ENCODE results near the gene CALHM1. TPM values are rescaled to one million over a fixed set of nuclear protein-coding genes. Genes with fewer than 3 reads are reported as not detected.

The CALHM1 gene
- total RNA-seq, 1 donor from 2014 or later: 0.40 TPM

DNA sequence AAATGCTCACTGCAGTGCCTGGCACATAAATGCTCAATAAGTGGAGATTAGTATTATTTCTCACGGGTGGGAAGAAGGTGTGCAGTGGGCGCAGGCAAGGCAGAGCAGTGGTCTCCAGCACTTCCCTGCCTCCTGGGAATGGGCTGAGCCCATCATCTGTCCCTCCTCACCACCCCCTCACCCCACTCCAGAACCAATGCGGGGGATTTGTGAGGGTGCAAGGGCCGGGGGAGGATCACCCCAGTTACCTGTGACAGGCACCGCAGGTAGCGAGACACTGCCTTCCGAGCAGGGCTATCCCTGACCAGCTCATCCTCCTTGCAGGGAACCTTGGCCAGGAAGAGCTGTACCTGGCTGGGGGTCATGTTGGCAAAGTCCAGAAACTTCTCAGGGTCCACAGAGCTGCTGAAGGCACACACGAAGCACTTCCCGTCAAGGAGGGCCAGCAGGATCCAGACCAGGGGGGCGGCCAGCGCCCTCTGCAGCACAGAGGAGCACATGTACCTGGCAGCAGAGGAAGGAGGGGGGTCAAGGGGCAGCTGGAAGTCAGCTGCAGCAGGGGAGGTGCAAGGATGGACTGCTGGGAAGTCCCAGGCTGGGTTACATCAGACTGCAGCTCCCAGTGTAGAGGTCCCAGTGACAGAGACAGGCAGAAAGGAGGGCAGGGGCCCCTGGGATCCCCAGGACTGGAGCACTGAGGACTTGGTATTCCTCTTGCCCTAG, 17.5 kb upstream of the CALHM1 start:
- Mint-ChIP-seq H3K27ac (no peak overlapping the region), H3K36me3 (ENCODE audit: low read depth) (no peaks in the 10 kb centered on the region), H3K27me3 (no peaks in the 10 kb centered on the region), H3K4me3 (no peak overlapping the region), H3K9me3 (no peaks in the 10 kb centered on the region), H3K4me1 (peaks cover 26% of the 10 kb centered on the region)
- DNase-seq (no peak), ATAC-seq (ENCODE audit: low read depth) (no peak)
- TF ChIP-seq, protein P1, sequence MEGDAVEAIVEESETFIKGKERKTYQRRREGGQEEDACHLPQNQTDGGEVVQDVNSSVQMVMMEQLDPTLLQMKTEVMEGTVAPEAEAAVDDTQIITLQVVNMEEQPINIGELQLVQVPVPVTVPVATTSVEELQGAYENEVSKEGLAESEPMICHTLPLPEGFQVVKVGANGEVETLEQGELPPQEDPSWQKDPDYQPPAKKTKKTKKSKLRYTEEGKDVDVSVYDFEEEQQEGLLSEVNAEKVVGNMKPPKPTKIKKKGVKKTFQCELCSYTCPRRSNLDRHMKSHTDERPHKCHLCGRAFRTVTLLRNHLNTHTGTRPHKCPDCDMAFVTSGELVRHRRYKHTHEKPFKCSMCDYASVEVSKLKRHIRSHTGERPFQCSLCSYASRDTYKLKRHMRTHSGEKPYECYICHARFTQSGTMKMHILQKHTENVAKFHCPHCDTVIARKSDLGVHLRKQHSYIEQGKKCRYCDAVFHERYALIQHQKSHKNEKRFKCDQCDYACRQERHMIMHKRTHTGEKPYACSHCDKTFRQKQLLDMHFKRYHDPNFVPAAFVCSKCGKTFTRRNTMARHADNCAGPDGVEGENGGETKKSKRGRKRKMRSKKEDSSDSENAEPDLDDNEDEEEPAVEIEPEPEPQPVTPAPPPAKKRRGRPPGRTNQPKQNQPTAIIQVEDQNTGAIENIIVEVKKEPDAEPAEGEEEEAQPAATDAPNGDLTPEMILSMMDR (IDR thresholded peaks at IDR 0.05): no peak
- CTCF ChIA-PET: interaction anchor here (1.2 to 4.7 kb wide), 4 partner anchors 9 to 60 kb away, joined by 3 to 24 read pairs (median 14); partner anchors contain the start of gene CALHM2
- POLR2A ChIA-PET: interaction anchor here (0.5 to 1.1 kb wide), 2 partner anchors 22 to 25 kb away, joined by 3 to 4 read pairs; partner anchors contain the start of gene CALHM2
- intact Hi-C loops (cut with micrococcal nuclease): loop anchor here (10.0 kb wide), 1 partner anchor 831 kb away; the partner anchor contains the start of gene TRIM8

DNA sequence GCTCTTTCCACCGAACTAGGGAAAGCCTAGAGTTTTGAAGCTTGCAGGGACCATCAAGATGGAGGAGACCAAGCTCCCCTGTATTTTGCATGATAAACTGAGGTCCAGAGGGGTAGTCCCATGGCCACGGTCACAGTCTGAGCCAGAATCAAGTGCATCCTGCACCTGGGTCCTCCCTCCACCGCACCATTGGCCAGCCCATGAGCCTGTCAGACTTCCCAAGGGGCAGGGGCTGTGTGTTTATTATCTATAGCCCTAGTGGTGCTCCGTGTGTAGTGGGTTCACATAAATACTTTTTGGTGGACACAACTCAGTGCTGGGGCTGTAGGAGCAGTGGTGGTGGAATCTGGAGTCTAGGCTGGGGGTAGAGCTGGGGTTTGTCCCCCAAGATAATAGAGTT, 16.7 kb upstream of the CALHM1 start:
- DNase-seq (no peak), ATAC-seq (ENCODE audit: low read depth) (no peak)
- intact Hi-C loops (cut with micrococcal nuclease): loop anchor here (10.0 kb wide), 1 partner anchor 831 kb away; the partner anchor contains the start of gene TRIM8
- Mint-ChIP-seq H3K27me3 (no peaks in the 10 kb centered on the region), H3K4me3 (no peak overlapping the region), H3K4me1 (peaks cover 33% of the 10 kb centered on the region), H3K36me3 (ENCODE audit: low read depth) (no peaks in the 10 kb centered on the region), H3K9me3 (no peaks in the 10 kb centered on the region), H3K27ac (no peak overlapping the region)
- TF ChIP-seq, protein P1 (IDR thresholded peaks at IDR 0.05): no peak
- POLR2A ChIA-PET: interaction anchor here (1.0 kb wide), 1 partner anchor 16 kb away, joined by 3 read pairs; no protein-coding TSS in a partner anchor
- CTCF ChIA-PET: interaction anchor here (1.1 to 4.7 kb wide), 3 partner anchors 8 to 59 kb away, joined by 3 to 24 read pairs (median 19); partner anchors contain the start of gene CALHM2

DNA sequence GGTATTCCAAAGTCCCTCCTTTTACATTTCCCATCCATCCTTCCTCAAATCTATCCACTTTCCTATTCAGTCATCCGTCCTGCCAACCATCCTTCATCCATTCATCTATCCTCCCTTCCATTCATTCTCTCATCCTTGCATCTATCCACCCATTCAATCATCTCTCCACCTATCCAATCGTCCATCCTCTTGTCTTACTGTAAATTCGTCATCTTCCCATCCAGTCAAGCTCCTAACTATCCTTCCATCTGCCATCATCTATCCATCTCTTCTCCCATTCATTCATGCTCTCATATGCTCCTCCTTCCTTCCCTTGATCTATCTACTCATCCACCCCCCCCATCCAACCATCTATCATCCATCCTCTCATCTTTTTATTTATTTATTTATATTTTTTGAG, 15.4 kb upstream of the CALHM1 start:
- TF ChIP-seq, protein P1 (IDR thresholded peaks at IDR 0.05): no peak
- ChIA-PET POLR2A (no interaction called here), CTCF (interaction anchor here (0.8 to 4.7 kb wide), 2 partner anchors 12 to 58 kb away, joined by 3 to 24 read pairs; no protein-coding TSS in a partner anchor)
- no peak for ATAC-seq (ENCODE audit: low read depth)
- Mint-ChIP-seq H3K27me3 (no peaks in the 10 kb centered on the region), H3K36me3 (ENCODE audit: low read depth) (no peaks in the 10 kb centered on the region), H3K4me1 (peaks cover 45% of the 10 kb centered on the region), H3K9me3 (no peaks in the 10 kb centered on the region), H3K4me3 (no peak overlapping the region), H3K27ac (peak overlapping the region; percentile 5)
- intact Hi-C loops (cut with micrococcal nuclease): loop anchor here (5.0 to 10.0 kb wide), 3 partner anchors 37 to 829 kb away; partner anchors contain the start of genes STN1 and TRIM8
- no peak for DNase-seq

DNA sequence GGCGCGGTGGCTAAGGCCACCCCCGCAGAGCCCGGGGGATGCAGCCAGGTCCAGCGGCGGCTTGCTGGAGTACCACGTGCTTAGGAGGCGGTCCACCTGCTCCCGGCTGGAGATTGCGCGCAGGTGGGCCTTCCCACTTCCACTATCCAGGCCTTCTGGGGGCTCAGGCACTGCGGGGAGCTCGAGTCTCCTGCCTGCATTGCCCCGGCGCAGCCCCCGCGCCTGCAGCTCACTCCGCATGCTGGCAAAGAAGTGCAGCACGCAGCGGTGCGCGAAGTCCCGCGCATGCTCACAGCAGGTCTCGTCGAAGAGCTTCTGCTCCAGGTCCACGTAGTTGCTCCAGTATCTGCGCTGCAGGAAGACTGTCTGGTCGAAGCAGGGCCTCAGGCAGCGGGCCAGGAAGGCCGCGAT, 14.6 kb upstream of the CALHM1 start:
- Mint-ChIP-seq H3K9me3 (no peaks in the 10 kb centered on the region), H3K27me3 (no peaks in the 10 kb centered on the region), H3K27ac (no peak overlapping the region), H3K4me1 (peaks cover 53% of the 10 kb centered on the region), H3K36me3 (ENCODE audit: low read depth) (no peaks in the 10 kb centered on the region), H3K4me3 (no peak overlapping the region)
- no peak for DNase-seq
- ATAC-seq (ENCODE audit: low read depth): no peak
- intact Hi-C loops (cut with micrococcal nuclease): loop anchor here (5.0 to 10.0 kb wide), 3 partner anchors 36 to 828 kb away; partner anchors contain the start of genes STN1 and TRIM8
- TF ChIP-seq, protein P1 (IDR thresholded peaks at IDR 0.05): no peak
- ChIA-PET CTCF (no interaction called here), POLR2A (interaction anchor here (4.4 kb wide), 1 partner anchor 20 kb away, joined by 58 read pairs; the partner anchor contains the start of gene CALHM2)

DNA sequence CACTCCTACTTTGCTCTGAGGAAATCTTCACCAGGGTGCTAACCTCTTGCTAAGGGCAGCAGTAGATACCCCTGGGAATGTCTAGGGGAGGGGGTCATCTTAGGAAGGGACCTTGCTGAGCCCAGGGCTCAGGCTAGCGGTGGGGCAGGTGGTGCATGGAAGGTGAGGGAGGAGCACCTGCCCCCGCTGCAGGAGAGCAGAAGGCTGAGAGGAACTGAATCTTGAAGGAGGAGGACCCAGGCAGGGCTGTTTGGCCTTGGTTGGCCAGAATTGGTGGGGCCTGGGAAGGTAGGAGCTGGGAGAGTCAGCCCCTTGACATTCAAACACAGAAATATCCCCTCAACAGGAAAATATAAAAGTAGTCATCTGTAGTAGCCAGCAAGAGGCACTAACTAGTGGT, 13.3 kb upstream of the CALHM1 start:
- Mint-ChIP-seq H3K36me3 (ENCODE audit: low read depth) (no peaks in the 10 kb centered on the region), H3K27me3 (no peaks in the 10 kb centered on the region), H3K27ac (peak overlapping the region; percentile 96), H3K4me3 (peak overlapping the region; percentile 75), H3K4me1 (peaks cover 66% of the 10 kb centered on the region), H3K9me3 (no peaks in the 10 kb centered on the region)
- POLR2A ChIA-PET: interaction anchor here (0.6 to 4.4 kb wide), 12 partner anchors 10 to 634 kb away, joined by 3 to 58 read pairs (median 4); partner anchors contain the start of genes BORCS7, CALHM2, NEURL1 and TAF5
- CTCF ChIA-PET: interaction anchor here (1.2 to 2.0 kb wide), 5 partner anchors 11 to 56 kb away, joined by 3 to 8 read pairs (median 3); partner anchors contain the start of gene CALHM2
- intact Hi-C loops (cut with micrococcal nuclease): loop anchor here (5.0 to 10.0 kb wide), 3 partner anchors 35 to 827 kb away; partner anchors contain the start of genes STN1 and TRIM8
- DNase-seq (peak; percentile 35), ATAC-seq (ENCODE audit: low read depth) (peak; percentile 20)
- TF ChIP-seq, protein P1 (IDR thresholded peaks at IDR 0.05): no peak

Measured in activated B cell treated with CpG ODN at 0.5 μM for 24 hours (primary cell).